HG03460 (cell line): ENCODE results near the gene S1PR3.

Source experiments
- ATAC-seq: cut with Tn5 transposase; IDR thresholded peaks from one replicate; pipeline ENCODE4 v1.9.1; 2021; ENCODE audit not compliant: unreplicated experiment

S1PR3 gene

GRCh38 chr9:88990729-88991065, 571 bp upstream of the S1PR3 start:
- ATAC-seq: no peak

- no peak for ATAC-seq
Measured at GRCh38 chr9:88992556-88992955, 1.3 kb downstream of the S1PR3 start.

- no peak for ATAC-seq
Measured at GRCh38 chr9:88993327-88993726, 2.1 kb downstream of the S1PR3 start.

- ATAC-seq: no peak
Measured at GRCh38 chr9:88993871-88994460, 2.7 kb downstream of the S1PR3 start.

- no peak for ATAC-seq
Measured at GRCh38 chr9:88994469-88995199, 3.4 kb downstream of the S1PR3 start.

- no peak for ATAC-seq
Measured at GRCh38 chr9:88995200-88995577, 3.9 kb downstream of the S1PR3 start.

- ATAC-seq: no peak
Measured at GRCh38 chr9:88995627-88996026, 4.4 kb downstream of the S1PR3 start.

GRCh38 chr9:88996046-88996920, 5.0 kb downstream of the S1PR3 start:
- ATAC-seq: no peak

- ATAC-seq: no peak
Measured at GRCh38 chr9:88996921-88997235, 5.6 kb downstream of the S1PR3 start.

GRCh38 chr9:88997646-88998045, 6.4 kb downstream of the S1PR3 start:
- no peak for ATAC-seq

GRCh38 chr9:88998503-88998902, 7.2 kb downstream of the S1PR3 start:
- ATAC-seq: no peak

GRCh38 chr9:88998911-88999310, 7.6 kb downstream of the S1PR3 start:
- no peak for ATAC-seq

GRCh38 chr9:89000371-89000781, 9.1 kb downstream of the S1PR3 start:
- ATAC-seq: no peak

GRCh38 chr9:89000973-89001916, 10.0 kb downstream of the S1PR3 start:
- ATAC-seq: no peak

GRCh38 chr9:89001917-89002540, 10.8 kb downstream of the S1PR3 start:
- ATAC-seq: no peak

GRCh38 chr9:89002987-89003386, 11.7 kb downstream of the S1PR3 start:
- ATAC-seq: no peak

GRCh38 chr9:89005323-89005722, 14.1 kb downstream of the S1PR3 start:
- no peak for ATAC-seq

GRCh38 chr9:89006267-89006666, 15.0 kb downstream of the S1PR3 start:
- ATAC-seq: no peak

GRCh38 chr9:89006996-89007967, 16.0 kb downstream of the S1PR3 start:
- no peak for ATAC-seq
